Renal cortical epithelial cell (primary cell): ENCODE measurements around the gene ANK3. TPM values are rescaled to one million over a fixed set of nuclear protein-coding genes. Genes with fewer than 3 reads are reported as not detected.
A peak's percentile ranks its signal among the peaks of the same experiment; 100 is the strongest.

Experiments
- DNase-seq: peaks from one replicate; pipeline ENCODE4 v3.0.0-alpha.2; 2011; ENCODE audit warnings: low read depth
- total RNA-seq: library from RNA; depleted of rRNA; stranded (reverse); fragments of >200 nt; gene quantifications from 2 replicates; pipeline ENCODE4 v1.2.3, GENCODE V29; 2014

The ANK3 gene
- total RNA-seq, 1 donor from 2014 or later = 68.6 TPM

DNA sequence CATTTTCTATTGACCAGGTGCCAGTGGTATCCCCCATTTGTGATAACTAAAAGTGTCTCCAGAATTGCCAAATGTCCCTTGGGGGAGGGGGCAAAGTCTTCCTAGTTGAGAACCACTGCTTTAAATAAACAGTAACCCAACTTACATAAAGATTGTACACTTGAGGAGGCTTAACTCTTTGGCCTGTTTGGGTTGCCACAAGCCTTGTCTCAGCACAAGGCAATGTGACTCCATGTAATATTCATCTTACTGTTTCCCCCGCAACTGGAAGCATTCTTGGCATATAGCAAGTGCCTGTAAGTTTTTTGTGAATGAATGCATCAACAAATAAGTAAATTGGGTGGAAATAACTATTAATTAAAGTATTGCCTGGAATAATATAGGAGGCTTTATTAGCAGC, 108.3 kb downstream of the ANK3 start:
- DNase-seq = peak; percentile 82

DNA sequence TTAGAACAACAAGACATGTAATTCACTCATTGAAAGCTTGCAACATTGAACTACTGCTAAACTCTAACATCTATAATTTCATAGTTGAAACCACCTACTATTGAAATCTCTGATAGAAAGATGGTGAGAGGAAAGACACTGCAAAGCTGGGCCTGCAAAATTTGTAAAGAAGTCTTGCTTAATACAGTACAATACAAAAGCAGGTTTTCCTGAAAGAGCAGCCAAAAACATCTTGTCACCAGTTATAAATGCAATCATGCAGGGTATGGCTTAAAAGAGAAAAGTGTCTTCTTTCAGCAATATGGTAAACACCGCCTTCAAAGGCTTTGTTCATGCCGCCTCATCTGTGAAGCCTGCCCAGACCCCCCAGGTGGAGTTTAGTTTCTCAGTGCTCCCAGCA, 109.2 kb downstream of the ANK3 start:
- DNase-seq = peak; percentile 23

DNA sequence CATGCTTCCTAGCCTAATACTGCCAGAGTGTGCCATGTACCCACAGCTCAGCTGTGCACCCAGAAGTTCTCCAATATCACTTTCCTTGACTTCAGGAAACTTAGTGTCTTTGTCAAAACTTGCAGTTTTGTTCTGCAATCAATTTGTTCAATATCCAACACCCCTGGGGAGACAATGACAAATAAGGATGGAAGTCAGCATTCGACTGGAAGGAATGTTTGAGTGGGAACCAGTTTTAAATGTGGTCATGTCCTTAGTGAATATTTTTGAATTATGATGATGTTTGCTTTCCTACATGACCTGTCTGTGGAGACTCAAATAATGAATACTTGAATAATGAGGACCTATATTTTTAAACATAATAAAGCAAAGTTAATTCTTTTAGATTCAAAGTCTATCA, 112.0 kb downstream of the ANK3 start:
- no peak for DNase-seq

DNA sequence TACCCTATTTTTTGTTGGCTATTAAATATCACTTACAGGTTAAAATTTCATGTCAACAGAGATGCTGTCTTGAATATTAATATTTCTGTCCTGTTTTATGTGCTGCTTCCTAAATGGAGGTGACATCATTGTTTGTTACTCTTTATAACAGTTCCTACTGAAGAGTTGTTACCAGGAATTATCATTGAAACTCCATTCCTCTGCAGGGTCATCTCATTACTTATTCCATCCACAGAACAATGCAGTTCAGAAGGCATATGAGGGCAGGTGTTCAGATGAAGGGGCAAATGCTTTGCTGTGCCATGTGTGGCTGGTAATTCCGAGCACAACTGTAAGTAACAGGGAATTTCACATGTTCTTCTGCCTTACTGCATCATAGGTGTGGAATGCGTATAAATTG, 113.4 kb downstream of the ANK3 start:
- no peak for DNase-seq

DNA sequence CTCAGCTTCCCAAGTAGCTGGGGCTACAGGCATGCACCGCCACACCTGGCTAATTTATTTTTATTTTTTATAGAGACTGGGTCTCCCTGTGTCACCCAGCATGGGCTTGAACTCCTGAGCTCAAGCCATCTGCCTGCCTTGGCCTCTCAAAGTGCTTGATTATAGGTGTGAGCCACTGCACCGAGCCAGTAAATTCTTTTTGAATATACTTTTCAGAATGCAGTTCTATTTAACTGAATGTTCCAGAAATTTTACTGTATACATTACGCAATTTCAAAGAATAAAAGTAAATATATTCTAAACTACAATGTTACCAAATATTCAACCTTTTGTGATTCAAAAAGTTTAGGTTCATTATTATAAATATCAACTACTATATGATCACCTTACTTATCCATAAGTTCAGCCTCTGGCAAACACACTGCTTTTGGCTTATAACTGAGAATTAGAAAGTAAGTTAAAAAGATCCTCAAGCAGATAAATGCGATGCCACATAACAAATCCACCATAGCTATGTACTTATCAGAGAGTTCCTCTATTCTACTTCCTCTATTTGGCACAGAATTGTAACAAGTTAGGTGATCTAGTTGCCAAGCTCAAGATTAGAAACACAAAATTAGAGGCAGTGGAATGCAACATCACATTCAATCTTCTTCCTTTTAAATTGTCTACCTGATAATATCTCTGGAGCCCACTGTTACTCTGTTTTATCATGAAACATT, 118.2 kb downstream of the ANK3 start:
- no peak for DNase-seq

DNA sequence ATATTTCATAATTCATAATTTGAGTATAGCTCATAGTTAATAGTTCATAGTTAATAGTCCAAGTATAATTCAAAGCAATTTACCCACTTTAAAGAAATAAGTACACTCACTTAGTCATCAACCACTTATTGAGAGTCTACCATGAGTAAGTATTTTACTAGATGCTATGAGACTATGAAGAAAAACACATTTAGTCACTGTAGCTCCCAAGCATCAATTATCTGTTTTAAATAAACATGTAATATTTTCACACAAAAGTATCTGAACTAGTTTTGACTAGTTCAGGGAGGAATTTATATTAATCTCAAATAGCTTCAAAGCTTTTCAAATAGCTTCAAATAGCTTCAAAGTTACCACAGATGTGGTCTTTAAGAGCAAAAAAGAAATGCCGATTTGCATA, 119.2 kb downstream of the ANK3 start:
- peak; percentile 30 for DNase-seq

DNA sequence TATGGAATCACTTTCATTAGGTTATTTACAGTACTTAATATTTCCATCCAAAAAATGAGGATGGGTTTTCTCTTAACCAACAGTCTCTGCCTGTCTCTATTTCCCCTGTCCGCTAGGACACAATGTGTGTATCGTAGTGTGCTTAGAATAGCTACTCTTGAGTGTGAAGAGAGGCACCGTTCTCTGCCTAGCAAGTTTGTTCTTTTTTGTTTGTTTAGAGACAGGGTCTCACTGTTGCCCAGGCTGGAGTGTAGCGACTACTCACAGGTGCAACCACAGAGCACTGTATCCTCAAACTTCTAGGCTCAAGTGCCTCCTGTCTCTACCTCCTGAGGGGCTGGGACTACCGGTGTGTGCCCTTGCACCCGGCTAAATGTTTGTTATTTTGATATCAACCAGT, 121.9 kb downstream of the ANK3 start:
- DNase-seq = no peak

- no peak for DNase-seq
These were observed 123.2 kb downstream of the ANK3 start for GRCh38 chr10:60266513-60266912.

GRCh38 chr10:60262647-60263126, 127.0 kb downstream of the ANK3 start:
- DNase-seq = no peak

DNA sequence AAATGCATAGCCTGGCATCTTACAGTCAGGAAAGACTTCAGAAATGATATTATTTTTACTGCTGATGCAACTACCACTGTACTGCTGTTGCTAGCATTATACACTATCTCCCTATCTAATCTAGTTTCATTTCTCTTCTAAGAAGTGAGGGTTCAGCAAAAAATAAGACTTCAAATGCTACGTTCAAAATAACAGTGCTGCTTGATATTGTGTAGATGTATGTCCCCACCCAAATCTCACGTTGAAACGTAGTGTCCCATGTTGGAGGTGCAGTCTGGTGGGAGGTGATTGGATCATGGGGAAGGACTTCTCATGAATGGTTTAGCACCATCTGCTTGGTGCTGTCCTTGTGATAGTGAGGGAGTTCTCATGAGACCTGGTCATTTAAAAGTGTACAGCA, 129.4 kb downstream of the ANK3 start:
- DNase-seq = no peak

- DNase-seq = no peak
These were observed 131.3 kb downstream of the ANK3 start for GRCh38 chr10:60258429-60258797.

GRCh38 chr10:60257767-60258428, 131.8 kb downstream of the ANK3 start:
- DNase-seq = peak; percentile 12

GRCh38 chr10:60254776-60255175, 134.9 kb downstream of the ANK3 start:
- DNase-seq = no peak

- DNase-seq = no peak
These were observed 136.2 kb downstream of the ANK3 start for GRCh38 chr10:60253484-60253883.

DNA sequence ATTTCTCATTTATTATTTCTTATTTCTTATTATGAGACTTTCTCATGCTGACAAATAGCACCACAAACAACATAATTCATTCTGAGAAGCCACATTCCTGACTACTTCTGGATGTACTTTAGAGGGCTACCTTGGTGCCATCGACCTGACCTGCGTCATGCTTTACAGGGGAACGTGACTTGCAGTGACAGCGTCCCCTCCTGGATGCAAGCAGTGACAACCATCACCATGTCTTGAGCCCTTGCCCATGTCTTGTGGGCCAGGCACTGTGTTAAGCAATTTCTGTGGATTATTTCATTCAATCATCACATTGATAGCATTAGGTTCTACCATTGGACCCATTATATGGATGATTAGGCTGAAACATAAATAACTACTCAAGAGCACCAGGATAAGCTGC, 137.0 kb downstream of the ANK3 start:
- DNase-seq = no peak

DNA sequence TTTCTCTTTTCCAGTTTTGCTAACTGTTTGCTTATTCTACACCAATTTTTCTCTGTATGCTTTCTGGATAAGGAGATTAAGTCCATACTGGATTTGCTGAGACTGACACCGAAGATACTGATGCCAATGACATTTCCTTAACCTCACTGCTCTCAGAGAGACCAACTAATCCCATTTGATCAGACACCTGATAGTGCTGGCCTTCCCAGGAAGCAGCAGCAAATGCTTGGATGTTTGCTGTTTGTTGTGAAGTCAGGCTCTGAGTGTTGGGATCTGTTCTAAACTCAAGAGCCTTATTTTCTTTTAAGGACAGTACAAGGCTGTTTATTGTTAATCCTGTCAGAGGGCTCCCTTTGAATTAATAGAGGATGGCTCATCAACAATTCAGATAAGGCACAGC, 143.3 kb downstream of the ANK3 start:
- no peak for DNase-seq

GRCh38 chr10:60239228-60239627, 150.4 kb downstream of the ANK3 start:
- no peak for DNase-seq

DNA sequence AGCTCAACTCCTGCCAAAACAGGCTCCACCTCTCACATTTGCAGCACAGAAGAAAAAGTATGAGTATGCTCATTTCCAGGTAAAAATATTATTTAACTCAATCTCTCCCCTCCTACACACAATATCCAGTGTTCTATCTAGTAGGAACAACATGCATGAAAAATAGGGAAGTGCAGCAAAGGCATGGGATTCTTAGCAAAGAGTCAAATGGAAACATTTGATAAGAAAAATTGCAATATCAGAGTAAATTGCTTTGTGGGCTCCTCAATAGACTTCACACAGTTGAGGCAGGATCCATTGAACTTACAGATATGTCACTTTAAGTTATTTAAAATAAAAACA, 150.9 kb downstream of the ANK3 start:
- DNase-seq = no peak

GRCh38 chr10:60237977-60238758, 151.5 kb downstream of the ANK3 start:
- DNase-seq = peak; percentile 43

- DNase-seq = peak; percentile 71
These were observed 152.7 kb downstream of the ANK3 start for GRCh38 chr10:60236869-60237524.

DNA sequence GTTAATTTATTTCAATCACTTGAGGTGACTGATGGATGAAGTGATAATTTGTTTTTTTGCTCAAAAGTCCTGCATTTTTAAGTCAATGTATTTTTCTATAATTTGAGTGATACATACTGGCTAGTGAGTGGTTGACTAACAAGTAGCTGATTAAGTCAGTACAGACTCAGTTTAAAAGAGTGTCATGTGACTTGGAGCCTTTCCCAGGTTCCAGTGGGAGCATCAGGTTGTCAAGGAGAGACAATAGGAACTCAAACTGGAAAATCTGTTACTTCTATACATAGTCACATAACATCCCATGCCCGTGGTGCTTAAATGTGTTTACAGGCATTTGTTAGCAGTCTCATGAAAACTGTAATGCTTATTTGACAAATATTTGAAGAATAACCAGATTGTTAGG, 154.7 kb downstream of the ANK3 start:
- DNase-seq = peak; percentile 63

GRCh38 chr10:60234551-60234950, 155.1 kb downstream of the ANK3 start:
- no peak for DNase-seq
